Adipocyte (in vitro differentiated cells): ENCODE data around the gene ELAC2.
"Not testable (repeated sequence)": the region's sequence is repeated elsewhere in the genome, so short reads cannot be mapped to it uniquely, and the experiment has no call there.

Source experiments
- DNase-seq: peaks from one replicate; pipeline ENCODE4 v3.0.0-alpha.2; 2015; ENCODE audit warnings: low read depth
- H3K27me3 ChIP-seq: replicated peaks from 2 replicates; pipeline ENCODE4 v1.7.0; 2013; ENCODE audit warnings: mild to moderate bottlenecking, low read length, moderate library complexity; ENCODE audit not compliant: control insufficient read depth, insufficient read depth
- H3K36me3 ChIP-seq: 2 replicates; pipeline ENCODE4 v1.7.0; 2013; ENCODE audit warnings: low read length, mild to moderate bottlenecking, moderate library complexity; ENCODE audit not compliant: control insufficient read depth, insufficient read depth, severe bottlenecking
- H3K4me1 ChIP-seq: 2 replicates; pipeline ENCODE4 v1.7.0; 2013; ENCODE audit warnings: mild to moderate bottlenecking, low read length, moderate library complexity; ENCODE audit not compliant: control insufficient read depth, insufficient read depth
- H3K4me3 ChIP-seq: 2 replicates; pipeline ENCODE4 v1.7.0; 2013; ENCODE audit warnings: mild to moderate bottlenecking, low read length, moderate library complexity
- H3K9ac ChIP-seq: 2 replicates; pipeline ENCODE4 v1.7.0; 2013; ENCODE audit warnings: mild to moderate bottlenecking, low read length, moderate library complexity
- H3K9me3 ChIP-seq: 2 replicates; pipeline ENCODE4 v1.7.0; 2013; ENCODE audit warnings: mild to moderate bottlenecking, low read length, moderate library complexity; ENCODE audit not compliant: control insufficient read depth

ELAC2 gene

GRCh38 chr17:12983991-12984884 is 33.6 kb downstream of the ELAC2 start:
- Histone ChIP-seq H3K9me3 (no peaks in the 10 kb centered on the region), H3K4me1 (peaks cover 29% of the 10 kb centered on the region), H3K36me3 (no peaks in the 10 kb centered on the region), H3K27me3 (no peaks in the 10 kb centered on the region), H3K9ac (peak overlapping the region; percentile 61), H3K4me3 (peak overlapping the region; percentile 57)
- DNase-seq = peak; percentile 80

- no peaks in the 10 kb centered on the region for H3K27me3 ChIP-seq
Observed at GRCh38 chr17:12982224-12982623, 35.6 kb downstream of the ELAC2 start.

GRCh38 chr17:12979826-12980500 is 37.9 kb downstream of the ELAC2 start:
- no peak for DNase-seq
- no peaks in the 10 kb centered on the region for H3K36me3 ChIP-seq
- H3K4me1 ChIP-seq = peaks cover 11% of the 10 kb centered on the region
- H3K4me3 ChIP-seq = no peak overlapping the region
- H3K9me3 ChIP-seq = no peaks in the 10 kb centered on the region
- H3K9ac ChIP-seq = no peak overlapping the region
- H3K27me3 ChIP-seq = no peaks in the 10 kb centered on the region

More at GRCh38 chr17:12982224-12982623, 35.6 kb downstream of the ELAC2 start:
- no peaks in the 10 kb centered on the region for H3K9me3 ChIP-seq
- no peak overlapping the region for H3K9ac ChIP-seq
- no peak overlapping the region for H3K4me3 ChIP-seq
- no peaks in the 10 kb centered on the region for H3K36me3 ChIP-seq
- DNase-seq = no peak
- H3K4me1 ChIP-seq = peaks cover 23% of the 10 kb centered on the region

- H3K9ac ChIP-seq = no peak overlapping the region
Observed at GRCh38 chr17:12979246-12979645, 38.6 kb downstream of the ELAC2 start.

GRCh38 chr17:12978787-12979186 is 39.0 kb downstream of the ELAC2 start:
- H3K9me3 ChIP-seq, DNase-seq, H3K36me3 ChIP-seq, H3K27me3 ChIP-seq, H3K4me1 ChIP-seq, H3K9ac ChIP-seq, H3K4me3 ChIP-seq: not testable (repeated sequence)

More at GRCh38 chr17:12979246-12979645, 38.6 kb downstream of the ELAC2 start:
- DNase-seq = no peak
- Histone ChIP-seq H3K9me3 (no peaks in the 10 kb centered on the region), H3K27me3 (no peaks in the 10 kb centered on the region), H3K36me3 (no peaks in the 10 kb centered on the region), H3K4me3 (no peak overlapping the region), H3K4me1 (peaks cover 6% of the 10 kb centered on the region)

GRCh38 chr17:12977008-12977751 is 40.6 kb downstream of the ELAC2 start:
- no peak overlapping the region for H3K9ac ChIP-seq
- no peaks in the 10 kb centered on the region for H3K27me3 ChIP-seq
- no peaks in the 10 kb centered on the region for H3K9me3 ChIP-seq
- no peaks in the 10 kb centered on the region for H3K36me3 ChIP-seq
- no peak for DNase-seq
- peaks cover 4% of the 10 kb centered on the region for H3K4me1 ChIP-seq
- no peak overlapping the region for H3K4me3 ChIP-seq

GRCh38 chr17:12974005-12974531 is 43.8 kb downstream of the ELAC2 start:
- Histone ChIP-seq H3K4me3 (peak overlapping the region; percentile 52), H3K27me3 (no peaks in the 10 kb centered on the region), H3K36me3 (no peaks in the 10 kb centered on the region), H3K9me3 (no peaks in the 10 kb centered on the region), H3K9ac (no peak overlapping the region), H3K4me1 (peaks cover 4% of the 10 kb centered on the region)
- no peak for DNase-seq

- Histone ChIP-seq H3K36me3 (no peaks in the 10 kb centered on the region), H3K9ac (no peak overlapping the region), H3K4me1 (peaks cover 4% of the 10 kb centered on the region), H3K4me3 (peak overlapping the region; percentile 52), H3K9me3 (no peaks in the 10 kb centered on the region), H3K27me3 (no peaks in the 10 kb centered on the region)
- DNase-seq = no peak
Observed at GRCh38 chr17:12973496-12974004, 44.3 kb downstream of the ELAC2 start.

- Histone ChIP-seq H3K9me3 (no peaks in the 10 kb centered on the region), H3K36me3 (no peaks in the 10 kb centered on the region), H3K4me3 (no peak overlapping the region), H3K27me3 (no peaks in the 10 kb centered on the region), H3K4me1 (no peaks in the 10 kb centered on the region), H3K9ac (no peak overlapping the region)
- no peak for DNase-seq
Observed at GRCh38 chr17:12967962-12968361, 49.9 kb downstream of the ELAC2 start.

- Histone ChIP-seq H3K4me3 (no peak overlapping the region), H3K9me3 (no peaks in the 10 kb centered on the region), H3K4me1 (no peaks in the 10 kb centered on the region), H3K36me3 (no peaks in the 10 kb centered on the region), H3K27me3 (no peaks in the 10 kb centered on the region), H3K9ac (no peak overlapping the region)
- no peak for DNase-seq
Observed at GRCh38 chr17:12966413-12966812, 51.4 kb downstream of the ELAC2 start.

GRCh38 chr17:12965988-12966387 is 51.8 kb downstream of the ELAC2 start:
- no peak for DNase-seq
- no peak overlapping the region for H3K4me3 ChIP-seq
- no peak overlapping the region for H3K9ac ChIP-seq
- no peaks in the 10 kb centered on the region for H3K27me3 ChIP-seq
- H3K9me3 ChIP-seq = no peaks in the 10 kb centered on the region
- no peaks in the 10 kb centered on the region for H3K4me1 ChIP-seq
- no peaks in the 10 kb centered on the region for H3K36me3 ChIP-seq
